ENCODE measurements around the gene ULK4.
"Not testable (repeated sequence)": the region's sequence is repeated elsewhere in the genome, so short reads cannot be mapped to it uniquely, and the experiment has no call there.

The ULK4 gene

DNA sequence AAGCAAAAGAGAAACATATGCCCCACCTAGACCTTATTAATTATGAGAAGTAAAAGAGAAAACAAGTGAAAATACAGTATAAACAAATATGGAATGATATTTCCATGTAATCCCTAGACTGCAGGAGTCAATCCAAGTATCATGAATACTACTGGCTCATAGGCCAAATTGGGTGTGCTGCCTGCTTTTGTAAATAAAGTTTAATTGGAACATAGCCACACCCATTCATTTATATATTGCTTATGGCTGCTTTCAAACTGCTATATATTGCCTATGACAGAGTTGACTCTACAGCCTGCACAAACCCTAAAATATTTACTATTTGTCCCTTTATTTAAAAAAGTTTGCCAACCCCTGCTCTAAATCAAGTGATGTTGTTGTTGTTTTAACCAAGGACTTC, 5.3 kb downstream of the ULK4 start:
- DNase-seq: no peak

DNA sequence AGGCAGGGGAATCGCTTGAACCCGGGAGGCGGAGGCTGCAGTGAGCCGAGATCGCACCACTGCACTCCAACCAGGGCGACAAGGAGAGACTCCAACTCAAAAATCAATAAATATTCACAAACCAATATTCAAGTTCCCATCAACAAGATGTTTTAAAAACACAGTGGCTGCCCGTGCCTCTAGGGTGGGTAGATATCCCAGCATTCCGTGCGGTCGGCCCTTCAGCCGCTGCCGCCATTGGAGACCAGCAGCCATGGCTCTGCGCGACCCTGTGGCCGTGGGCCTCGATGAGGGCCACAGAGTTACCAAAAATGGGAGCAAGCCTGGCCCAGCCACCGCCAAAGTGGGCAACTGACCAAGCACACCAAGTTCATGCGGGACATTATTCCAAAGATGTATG, 6.7 kb downstream of the ULK4 start:
- no peak for DNase-seq

DNA sequence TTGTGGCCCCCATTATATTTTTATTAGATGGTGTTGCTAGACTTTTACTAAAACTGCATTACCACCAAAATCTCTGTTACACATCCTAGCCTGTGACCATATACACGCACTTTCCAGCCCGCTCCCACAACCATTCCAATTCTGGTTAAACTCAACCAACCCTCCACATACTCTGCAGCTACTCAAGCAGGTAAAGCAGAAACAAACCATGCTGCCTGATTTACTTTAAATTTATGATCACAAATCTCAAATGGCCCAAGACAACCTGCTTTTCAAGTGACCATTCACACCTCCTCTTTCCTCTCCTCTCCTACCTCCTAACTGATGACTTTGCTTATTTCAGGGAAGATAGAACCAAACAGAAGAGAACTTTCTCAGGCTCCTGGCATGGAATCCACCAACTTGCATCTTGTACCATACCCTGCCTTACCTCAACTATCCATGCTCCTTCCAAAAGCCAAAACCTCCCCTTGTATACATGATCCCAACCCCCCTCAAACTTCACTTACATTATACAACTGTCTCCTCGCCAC, 18.5 kb downstream of the ULK4 start:
- DNase-seq: no peak

GRCh38 chr3:41940393-41940792, 21.5 kb downstream of the ULK4 start:
- no peak for DNase-seq

DNA sequence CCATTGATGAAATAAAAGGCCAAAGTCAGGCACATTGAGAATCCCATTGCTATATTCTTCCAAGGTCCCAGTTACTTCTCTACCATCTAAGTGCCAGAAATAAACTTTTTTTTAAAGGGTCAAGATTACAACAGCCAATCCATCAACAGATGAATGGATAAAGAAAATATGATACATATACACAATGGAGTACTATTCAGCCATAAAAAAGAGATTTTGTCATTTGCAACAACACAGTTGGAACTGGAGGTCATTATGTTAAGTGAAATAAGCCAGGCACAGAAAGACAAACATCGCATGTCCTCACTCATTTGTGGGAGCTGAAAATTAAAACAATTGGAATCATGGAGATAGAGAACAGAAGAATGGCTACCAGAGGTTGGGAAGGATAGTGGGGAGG, 25.5 kb downstream of the ULK4 start:
- no peak for DNase-seq

GRCh38 chr3:41933154-41933676, 28.7 kb downstream of the ULK4 start:
- DNase-seq: no peak

DNA sequence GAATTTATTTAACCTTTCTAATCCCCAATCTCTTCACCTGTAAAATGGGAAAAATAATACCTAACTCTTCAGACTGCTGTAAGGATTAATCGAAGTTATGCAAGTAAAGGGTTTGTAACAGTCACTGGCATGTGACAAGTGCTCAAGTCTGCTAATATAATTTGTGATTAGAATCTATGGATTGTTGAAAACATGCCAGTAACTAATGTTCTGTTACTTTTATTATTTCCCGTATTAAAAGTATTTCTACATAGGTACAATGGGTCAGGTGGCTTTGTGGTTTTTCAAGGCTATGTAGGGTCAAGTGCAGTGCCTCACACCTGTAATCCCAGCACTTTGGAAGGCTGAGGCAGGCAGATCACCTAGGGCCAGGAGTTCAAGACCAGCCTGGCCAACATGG, 29.4 kb downstream of the ULK4 start:
- DNase-seq: no peak

DNA sequence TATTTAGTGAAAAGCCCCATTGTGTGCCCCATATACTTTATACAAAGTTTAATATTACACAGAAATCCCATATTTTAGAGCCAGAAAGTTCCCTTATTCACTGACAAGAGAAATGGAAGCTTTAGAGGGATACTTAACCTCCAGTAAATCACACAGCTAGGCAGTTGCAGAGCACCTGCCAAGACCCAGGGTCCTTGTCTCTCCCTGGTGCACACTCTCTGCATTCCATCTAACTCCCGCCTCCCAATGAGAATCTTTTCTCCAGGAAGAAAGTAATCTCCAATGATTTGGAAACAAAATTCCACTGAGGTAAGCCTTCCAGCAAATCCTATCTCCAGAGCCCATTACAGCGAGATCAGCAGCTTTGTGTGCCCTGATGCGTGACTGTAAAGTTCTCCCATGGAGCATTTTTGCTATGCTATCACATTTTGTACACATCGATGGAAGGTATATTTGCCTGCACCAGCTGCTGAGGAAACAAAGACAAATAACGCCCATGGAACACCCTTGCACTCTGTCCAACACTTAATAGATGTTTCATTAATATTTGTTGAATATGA, 41.4 kb downstream of the ULK4 start:
- DNase-seq: no peak

GRCh38 chr3:41915353-41915752, 46.5 kb downstream of the ULK4 start:
- DNase-seq: no peak

GRCh38 chr3:41912280-41912679, 49.6 kb downstream of the ULK4 start:
- DNase-seq: no peak

- no peak for DNase-seq
Observed at GRCh38 chr3:41907330-41908073, 54.4 kb downstream of the ULK4 start.

- DNase-seq: no peak
Observed at GRCh38 chr3:41900265-41900664, 61.6 kb downstream of the ULK4 start.

DNA sequence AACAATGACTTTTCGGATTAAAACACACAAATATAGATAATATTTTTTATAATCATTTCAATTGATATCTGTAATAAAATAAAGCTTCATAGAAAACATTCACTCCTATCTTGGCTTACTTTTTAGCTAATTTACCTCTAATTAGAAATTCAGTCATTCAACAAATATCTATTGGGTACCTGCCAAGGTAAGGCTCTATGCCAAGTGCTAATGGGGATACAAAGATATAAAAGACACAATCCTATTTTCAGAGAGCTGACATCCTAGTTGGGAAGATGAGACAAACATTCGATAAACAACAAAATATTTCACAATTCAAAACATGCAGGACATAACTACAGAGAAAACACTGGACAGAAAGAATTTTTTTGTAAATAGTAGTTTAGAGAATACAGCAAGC, 63.3 kb downstream of the ULK4 start:
- DNase-seq: no peak

DNA sequence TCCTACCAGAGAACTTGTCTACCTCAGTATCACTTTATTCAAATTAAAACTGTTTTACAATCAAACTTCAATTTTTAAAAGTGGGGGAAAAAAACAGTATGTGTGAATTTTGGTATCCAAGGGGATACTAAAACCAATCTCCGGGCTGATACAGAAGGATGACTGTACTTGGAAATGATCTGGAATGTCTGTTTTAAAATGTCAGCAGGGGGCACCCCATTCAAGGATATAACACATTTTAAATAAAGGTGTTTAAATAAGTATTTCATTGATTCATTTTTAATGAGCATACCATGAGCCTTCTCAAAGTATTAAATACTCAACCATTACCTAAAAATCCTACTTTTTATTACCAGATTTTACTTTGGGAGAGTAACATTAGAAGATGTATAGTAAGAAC, 67.9 kb downstream of the ULK4 start:
- DNase-seq: no peak

DNA sequence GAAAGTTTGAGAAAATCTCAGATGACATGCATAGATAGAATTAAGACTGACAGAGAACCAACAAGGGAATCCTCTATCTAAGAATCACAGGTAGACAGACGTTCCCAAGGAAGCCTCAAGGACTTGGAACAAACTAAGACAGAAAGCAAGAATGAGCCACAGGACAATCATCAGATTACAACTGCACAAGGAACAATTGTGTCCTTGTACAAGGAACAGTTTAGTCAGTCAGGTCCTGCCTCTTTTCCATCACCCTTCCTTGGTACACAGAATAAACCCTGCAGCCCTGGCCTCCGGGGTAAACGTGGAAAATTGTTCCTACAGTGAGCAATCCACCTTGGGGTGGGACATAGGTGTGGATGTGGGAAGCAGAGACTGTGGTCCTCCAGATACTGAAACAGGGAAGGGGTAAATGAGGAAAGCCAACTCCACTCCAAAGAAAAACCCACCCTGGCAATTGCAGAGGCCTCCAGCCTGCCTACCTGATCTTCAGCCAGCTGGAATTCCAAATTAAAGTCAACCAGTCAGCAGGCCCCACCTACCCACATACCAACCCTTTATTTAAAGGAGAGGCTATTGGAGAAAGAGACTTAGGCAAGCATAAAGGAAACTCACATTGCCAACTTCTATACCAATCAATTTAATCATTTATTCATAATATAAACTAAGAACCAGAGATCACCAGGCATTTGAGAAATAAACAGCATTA, 73.4 kb downstream of the ULK4 start:
- DNase-seq: no peak

DNA sequence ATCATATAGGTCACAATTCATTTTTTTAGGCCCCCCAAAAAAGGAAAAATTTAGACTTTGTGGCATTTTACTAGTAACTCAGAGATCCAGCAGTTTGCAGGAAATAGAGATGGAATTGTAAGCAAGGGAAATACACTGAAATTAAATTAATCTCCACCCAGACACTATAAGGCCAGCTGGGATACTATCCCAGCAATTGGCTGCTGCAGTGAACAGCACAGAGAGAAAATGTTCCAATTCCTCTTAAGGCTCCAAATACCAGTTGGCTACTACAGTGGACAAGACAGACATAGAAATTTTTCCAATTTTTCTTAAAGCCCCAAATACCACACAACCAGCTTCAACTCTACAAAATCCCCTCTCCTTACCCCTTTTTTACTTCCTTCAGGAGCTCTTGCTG, 78.9 kb downstream of the ULK4 start:
- no peak for DNase-seq

GRCh38 chr3:41881233-41881821, 80.6 kb downstream of the ULK4 start:
- DNase-seq: no peak

DNA sequence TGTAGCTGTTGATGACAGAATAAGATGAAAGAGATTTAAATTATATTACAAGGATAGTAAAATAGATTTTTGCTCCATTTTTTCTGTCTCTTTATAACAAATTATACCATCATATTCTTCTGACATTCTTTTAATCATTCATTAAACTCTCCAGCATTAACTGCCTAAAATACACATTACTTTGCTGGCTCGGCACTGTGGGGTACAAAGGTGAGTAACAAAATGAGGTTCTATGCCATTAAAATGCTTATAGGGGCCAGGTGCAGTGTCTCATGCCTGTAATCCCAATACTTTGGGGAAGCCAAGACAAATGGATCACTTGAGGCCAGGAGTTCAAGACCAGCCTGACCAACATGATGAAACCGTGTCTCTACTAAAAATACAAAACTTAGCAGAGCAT, 81.5 kb downstream of the ULK4 start:
- DNase-seq: no peak

- DNase-seq: not testable (repeated sequence)
Observed at GRCh38 chr3:41877741-41878140, 84.2 kb downstream of the ULK4 start.

DNA sequence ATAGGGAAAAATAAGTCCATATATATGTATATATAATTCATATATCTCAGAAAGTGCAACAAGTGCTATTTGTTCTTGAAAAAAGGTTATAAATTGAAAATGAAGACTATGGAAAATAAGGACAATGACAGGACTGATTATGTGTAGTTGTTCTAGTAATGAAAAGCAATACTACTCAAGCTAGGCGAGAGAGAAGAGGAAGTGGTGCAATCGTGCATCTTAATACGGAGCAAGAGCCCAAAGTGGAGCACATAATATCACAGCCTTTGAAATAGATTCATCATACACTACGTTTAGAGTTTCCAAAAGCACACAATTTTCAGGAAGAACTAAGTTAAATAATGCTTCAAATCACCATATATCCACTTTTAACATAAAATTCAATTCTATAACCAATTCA, 87.9 kb downstream of the ULK4 start:
- DNase-seq: no peak

DNA sequence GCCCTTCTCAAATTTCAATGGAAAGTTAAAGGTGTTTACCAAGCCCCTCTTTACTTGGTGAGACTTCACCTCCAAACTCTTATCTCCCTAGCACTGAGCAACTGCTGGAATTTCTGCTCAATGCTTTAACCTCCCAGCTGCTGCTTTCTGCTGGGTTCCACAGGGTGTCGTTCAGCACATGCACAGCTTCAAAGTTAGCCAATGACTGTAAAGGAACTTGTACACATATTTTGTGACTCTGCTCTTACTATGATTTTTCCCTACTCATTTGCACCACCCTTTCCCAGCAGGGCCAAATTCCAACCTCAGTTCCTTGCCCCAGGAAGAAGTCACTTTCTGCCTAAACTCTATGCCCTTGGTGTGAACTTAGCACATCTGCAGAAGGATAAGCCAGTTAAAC, 89.7 kb downstream of the ULK4 start:
- DNase-seq: no peak

DNA sequence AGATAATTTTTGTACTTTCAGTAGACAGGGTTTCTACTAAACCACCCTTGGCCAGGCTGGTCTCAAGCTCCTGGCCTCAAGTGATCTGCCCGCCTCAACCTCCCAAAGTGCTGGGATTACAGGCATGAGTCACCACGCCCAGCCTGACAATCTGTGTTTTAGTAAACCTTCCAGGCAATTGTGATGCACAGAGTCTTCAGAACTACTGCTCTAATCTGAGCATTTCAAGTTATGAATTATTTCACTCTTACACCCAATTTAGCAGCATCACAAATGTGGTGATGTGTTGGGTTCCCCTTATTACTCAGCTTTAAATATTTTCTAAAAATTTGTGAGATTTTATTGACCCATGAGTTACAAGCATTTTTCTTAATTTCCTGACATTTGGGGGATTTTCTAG, 94.4 kb downstream of the ULK4 start:
- no peak for DNase-seq

DNA sequence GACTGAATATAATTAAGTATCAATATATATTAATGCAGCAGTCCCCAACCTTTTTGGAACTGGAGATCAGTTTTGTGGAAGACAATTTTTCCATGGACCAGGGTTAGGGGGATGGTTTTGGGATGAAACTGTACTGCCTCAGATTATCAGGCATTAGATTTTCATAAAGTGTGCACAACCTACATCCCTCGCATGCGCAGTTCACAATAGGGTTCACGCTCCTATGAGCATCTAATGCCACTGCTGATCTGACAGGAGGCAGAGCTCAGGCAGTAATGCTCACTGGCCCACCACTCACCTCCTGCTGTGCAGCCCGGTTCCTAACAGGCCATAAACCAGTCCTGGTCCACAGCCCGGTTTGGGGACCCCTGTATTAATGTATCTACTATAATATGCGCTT, 95.6 kb downstream of the ULK4 start:
- no peak for DNase-seq

DNA sequence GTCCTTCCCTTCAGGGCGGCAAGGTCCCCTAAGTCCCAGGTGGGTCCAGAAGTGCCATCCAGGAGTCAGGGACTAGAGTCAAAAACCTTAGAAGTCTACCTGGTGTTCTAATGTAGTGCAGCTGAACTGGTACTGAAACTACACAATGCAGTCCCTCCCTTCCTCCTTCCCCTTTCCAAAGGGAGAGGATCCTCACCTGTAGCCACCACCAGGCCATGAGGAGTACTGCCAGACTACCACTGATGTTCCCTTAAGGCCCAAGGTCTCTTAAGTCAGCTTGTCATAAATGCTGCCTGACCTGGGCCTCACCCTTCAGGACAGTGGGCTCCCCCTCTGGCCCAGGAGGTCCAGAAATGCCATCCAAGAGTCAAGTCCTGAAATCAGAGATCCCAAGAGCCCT, 98.9 kb downstream of the ULK4 start:
- no peak for DNase-seq

Measured in CD4-positive, alpha-beta T cell treated with Interferon gamma for 1 hour (primary cell).